SK-N-SH (cell line): Measurements from ENCODE around the gene NTHL1. TPM values are rescaled to one million over a fixed set of nuclear protein-coding genes. Genes with fewer than 3 reads are reported as not detected.
A peak's percentile ranks its signal among the peaks of the same experiment; 100 is the strongest.

Experiments
- CTCF ChIA-PET: fragments of 300-600, 350-600 bp; formaldehyde crosslinking; extraction: SDS; loops from one replicate; lab custom pipeline; 2021; lab: Yijun Ruan, JAX
- POLR2A ChIA-PET: fragments of 350-600 bp; sonication (Branson Sonifier 250); formaldehyde crosslinking; extraction: SDS; loops from one replicate; lab custom pipeline; 2020; ENCODE audit warnings: antibody characterized with exemption, inconsistent platforms; lab: Yijun Ruan, JAX
- DNase-seq: peaks from one replicate; pipeline ENCODE4 v3.0.0; 2012
- H2AFZ ChIP-seq: fragments of 200-600 bp; sonication (generic); 2 replicates; pipeline ENCODE4 v1.8.1; 2016; ENCODE audit warnings: antibody characterized with exemption, mild to moderate bottlenecking, low read depth
- H3F3A ChIP-seq: fragments of 200-600 bp; sonication (generic); replicated peaks from 2 replicates; pipeline ENCODE3; 2016; ENCODE audit warnings: antibody characterized with exemption, mild to moderate bottlenecking; ENCODE audit not compliant: insufficient read depth
- H3K27ac ChIP-seq, 2 experiments: fragments of 200-500 bp in 1 of 2; fragments of 200-600 bp in 1 of 2; sonication (Bioruptor generic) in 1 of 2; sonication (generic), shearing (Covaris generic) in 1 of 2; 2 replicates each; pipeline versions ENCODE4 v1.5.1 to v1.6.1; 2014 to 2016; ENCODE audit warnings: low read depth in 2 of 2, inconsistent platforms in 1 of 2, low read length in 1 of 2, mild to moderate bottlenecking in 1 of 2, mixed read lengths in 1 of 2
- H3K27me3 ChIP-seq: fragments of 200-600 bp; sonication (generic), shearing (Covaris generic); 2 replicates; pipeline ENCODE4 v1.6.1; 2016; ENCODE audit warnings: mixed run types; ENCODE audit not compliant: insufficient read depth
- H3K36me3 ChIP-seq, 2 experiments: fragments of 200-500 bp in 1 of 2; fragments of 200-600 bp in 1 of 2; sonication (Bioruptor generic) in 1 of 2; sonication (generic) in 1 of 2; replicated peaks in 1 of 2; 2 replicates each; pipeline versions ENCODE3 to v1.5.1; 2014 to 2016; ENCODE audit warnings: low read length in 1 of 2, mild to moderate bottlenecking in 1 of 2; ENCODE audit not compliant: insufficient read depth in 2 of 2, control insufficient read depth in 1 of 2
- H3K4me1 ChIP-seq, 2 experiments: fragments of 200-500 bp in 1 of 2; fragments of 200-600 bp in 1 of 2; sonication (Bioruptor generic) in 1 of 2; sonication (generic), shearing (Covaris generic) in 1 of 2; 2 replicates each; pipeline versions ENCODE4 v1.5.1 to v1.6.1; 2014 to 2016; ENCODE audit warnings: low read depth in 1 of 2, low read length in 1 of 2, mixed run types in 1 of 2; ENCODE audit not compliant: insufficient read depth in 2 of 2, control insufficient read depth in 1 of 2
- H3K4me2 ChIP-seq: fragments of 200-600 bp; sonication (generic), shearing (Covaris generic); 2 replicates; pipeline ENCODE4 v1.6.1; 2017; ENCODE audit warnings: mixed run types
- H3K4me3 ChIP-seq, 2 experiments: fragments of 200-500 bp in 1 of 2; fragments of 200-600 bp in 1 of 2; sonication (Bioruptor generic) in 1 of 2; sonication (generic), shearing (Covaris generic) in 1 of 2; 2 replicates each; pipeline versions ENCODE4 v1.5.1 to v1.8.1; 2014 to 2016; ENCODE audit warnings: low read depth in 2 of 2, inconsistent platforms in 1 of 2, low read length in 1 of 2, mild to moderate bottlenecking in 1 of 2, mixed read lengths in 1 of 2, moderate library complexity in 1 of 2
- H3K79me2 ChIP-seq: fragments of 200-600 bp; sonication (generic); 2 replicates; pipeline ENCODE4 v1.8.1; 2017; ENCODE audit warnings: mild to moderate bottlenecking; ENCODE audit not compliant: insufficient read depth
- H3K9ac ChIP-seq: fragments of 200-600 bp; sonication (generic); 2 replicates; pipeline ENCODE4 v1.6.1; 2017; ENCODE audit warnings: mixed run types
- H3K9me2 ChIP-seq: fragments of 200-600 bp; sonication (generic); 2 replicates; pipeline ENCODE4 v1.6.1; 2017; ENCODE audit warnings: mixed run types
- H3K9me3 ChIP-seq: fragments of 200-600 bp; sonication (generic); 2 replicates; pipeline ENCODE4 v1.6.1; 2017; ENCODE audit warnings: mixed run types, mild to moderate bottlenecking, moderate library complexity
- H4K20me1 ChIP-seq: fragments of 200-600 bp; sonication (generic); 2 replicates; pipeline ENCODE4 v1.6.1; 2017; ENCODE audit warnings: mild to moderate bottlenecking, mixed run types; ENCODE audit not compliant: insufficient read depth
- CHD2 ChIP-seq: fragments of 150-350 bp; IDR thresholded peaks from 2 replicates; pipeline ENCODE4 v1.6.1; 2018; ENCODE audit warnings: low read length; ENCODE audit not compliant: partially characterized antibody
- CTCF ChIP-seq: fragments of 200-600 bp; sonication (generic); IDR thresholded peaks from 2 replicates; pipeline ENCODE4 v1.6.1; 2017; ENCODE audit warnings: antibody characterized with exemption, mild to moderate bottlenecking, moderate library complexity
- ELF1 ChIP-seq: IDR thresholded peaks from 2 replicates; pipeline ENCODE4 v1.4.0; 2012
- FOXJ3 ChIP-seq: sonication (generic); formaldehyde crosslinking; IDR thresholded peaks from 2 replicates; pipeline ENCODE4 v1.5.1; 2020; ENCODE audit warnings: mild to moderate bottlenecking, missing genetic modification reagents
- FOXM1 ChIP-seq: IDR thresholded peaks from 2 replicates; pipeline ENCODE4 v1.4.0; 2012; ENCODE audit warnings: low read depth, mild to moderate bottlenecking
- GATA2 ChIP-seq: sonication (generic); formaldehyde crosslinking; IDR thresholded peaks from 2 replicates; pipeline ENCODE4 v1.5.0; 2020; ENCODE audit warnings: mild to moderate bottlenecking, missing genetic modification reagents
- JUND ChIP-seq: IDR thresholded peaks from 2 replicates; pipeline ENCODE4 v1.4.0; 2012
- PBX3 ChIP-seq: IDR thresholded peaks from 2 replicates; pipeline ENCODE4; 2012
- RAD21 ChIP-seq: IDR thresholded peaks from 2 replicates; pipeline ENCODE4 v1.6.1; 2012; ENCODE audit warnings: mild to moderate bottlenecking, low read length
- RCOR1 ChIP-seq: fragments of 150-350 bp; IDR thresholded peaks from 2 replicates; pipeline ENCODE4 v1.6.1; 2017; ENCODE audit warnings: antibody characterized with exemption, low read length
- REST ChIP-seq: IDR thresholded peaks from 2 replicates; pipeline ENCODE4 v1.6.1; 2012; ENCODE audit warnings: mild to moderate bottlenecking, low read depth, low read length, moderate library complexity
- RFX5 ChIP-seq: IDR thresholded peaks from 2 replicates; pipeline ENCODE4 v1.6.1; 2012; ENCODE audit warnings: mild to moderate bottlenecking, improper control_type of control experiment, low read length
- RXRA ChIP-seq: IDR thresholded peaks from 2 replicates; pipeline ENCODE4 v1.4.0; 2012; ENCODE audit warnings: low read depth, mild to moderate bottlenecking, borderline replicate concordance
- TEAD4 ChIP-seq: IDR thresholded peaks from 2 replicates; pipeline ENCODE4 v1.4.0; 2012; ENCODE audit warnings: mild to moderate bottlenecking, borderline replicate concordance; ENCODE audit not compliant: insufficient read depth
- YY1 ChIP-seq: IDR thresholded peaks from 2 replicates; pipeline ENCODE4 v1.4.0; 2012; ENCODE audit warnings: low read depth, mild to moderate bottlenecking
- ZBTB33 ChIP-seq: IDR thresholded peaks from 2 replicates; pipeline ENCODE4 v1.4.0; 2012; ENCODE audit warnings: low read depth, borderline replicate concordance
- WGBS: methylation state at CpG from one replicate; pipeline ENCODE4 v1.1.6; 2017; ENCODE audit warnings: low lambda C conversion rate; 5-methylcytosine and 5-hydroxymethylcytosine counted together
- polyA plus RNA-seq, 3 experiments: library from polyadenylated mRNA; depleted of rRNA; stranded (reverse); fragments of >200 nt; gene quantifications; 2 replicates each; pipeline ENCODE4 v1.2.3, GENCODE V29; 2012

The NTHL1 gene
- polyA plus RNA-seq, 1 of the 3 experiments (the other 2 are of a cell fraction), result 77.3 TPM

GRCh38 chr16:1990351-1991134 is 57.1 kb downstream of the NTHL1 start:
- H3K36me3 ChIP-seq, result peaks cover 4 to 11% of the 10 kb centered on the region in 2 experiments
- H3K9me3 ChIP-seq, result no peaks in the 10 kb centered on the region
- H3K9me2 ChIP-seq, result no peaks in the 10 kb centered on the region
- peak overlapping the region; percentile 85 for H3K4me2 ChIP-seq
- peak overlapping the region in 1 of 2 experiments; percentile 58; a peak in 1 of 4 replicates for H3K27ac ChIP-seq
- H2AFZ ChIP-seq, result 0 out of 2 replicates have a peak overlapping the region, but pooled peaks have one; percentile 41
- ChIA-PET CTCF (interaction anchor here (1.3 to 12.9 kb wide), 3 partner anchors 8 to 18 kb away, joined by 4 to 108 read pairs (median 4); no protein-coding TSS in a partner anchor), POLR2A (interaction anchor here (2.3 kb wide), 1 partner anchor 26 kb away, joined by 8 read pairs; the partner anchor contains the start of gene RPS2)
- 28% methylated on average over 23 of the region's 50 CpGs for WGBS
- H3K79me2 ChIP-seq, result peaks cover 8% of the 10 kb centered on the region; the same call in 1 of the 2 replicates
- no peak for TF ChIP-seq CTCF
- TF ChIP-seq, all 33 proteins: peak for 0
- H3K27me3 ChIP-seq, result no peaks in the 10 kb centered on the region
- H3K4me3 ChIP-seq, result peak overlapping the region; percentile 62
- DNase-seq, result peak; percentile 82
- H3F3A ChIP-seq, result peaks cover 11% of the 10 kb centered on the region
- H3K9ac ChIP-seq, result peak overlapping the region; percentile 46; the same call in 1 of the 2 replicates
- H3K4me1 ChIP-seq, result peaks cover 0 to 19% of the 10 kb centered on the region in 2 experiments; a peak in 1 of 4 replicates
- no peaks in the 10 kb centered on the region for H4K20me1 ChIP-seq

- Histone ChIP-seq H4K20me1 (no peaks in the 10 kb centered on the region), H3F3A (peaks cover 9% of the 10 kb centered on the region), H3K9me2 (no peaks in the 10 kb centered on the region), H3K27ac (peak overlapping the region in 1 of 2 experiments; percentile 47; a peak in 1 of 4 replicates), H3K4me3 (peak overlapping the region; percentile 62), H2AFZ (no peak overlapping the region), H3K36me3 (peaks cover 5 to 13% of the 10 kb centered on the region in 2 experiments), H3K79me2 (peaks cover 13% of the 10 kb centered on the region; the same call in 1 of the 2 replicates), H3K27me3 (no peaks in the 10 kb centered on the region), H3K4me1 (peaks cover 4 to 24% of the 10 kb centered on the region in 2 experiments; a peak in 2 of 4 replicates), H3K9ac (no peak overlapping the region), H3K4me2 (peak overlapping the region; percentile 85; the same call in 1 of the 2 replicates), H3K9me3 (no peaks in the 10 kb centered on the region)
- ChIA-PET POLR2A (interaction anchor here (2.3 kb wide), 1 partner anchor 25 kb away, joined by 8 read pairs; the partner anchor contains the start of gene RPS2), CTCF (interaction anchor here (1.3 to 12.9 kb wide), 3 partner anchors 9 to 19 kb away, joined by 4 to 108 read pairs (median 4); no protein-coding TSS in a partner anchor)
- 0% methylated on average over 9 of the region's 25 CpGs for WGBS
- no peak for DNase-seq
- no peak for TF ChIP-seq JUND
- TF ChIP-seq ZBTB33, result no peak
- TF ChIP-seq RAD21, result no peak
- no peak for TF ChIP-seq ELF1
- no peak for TF ChIP-seq RXRA
- no peak for TF ChIP-seq PBX3
- no peak for TF ChIP-seq RFX5
- TF ChIP-seq TEAD4, result no peak
- TF ChIP-seq GATA2 (CRISPR knock-in tag), result no peak
- TF ChIP-seq REST, result no peak
- TF ChIP-seq YY1, result no peak
- no peak for TF ChIP-seq CHD2
- TF ChIP-seq FOXJ3 (CRISPR knock-in tag), result no peak
- TF ChIP-seq FOXM1, result no peak
- no peak for TF ChIP-seq RCOR1
These were observed 57.6 kb downstream of the NTHL1 start for GRCh38 chr16:1990101-1990350.
